Activated CD8-positive, alpha-beta T cell treated with anti-CD3 and anti-CD28 coated beads for 36 hours (primary cell): ENCODE measurements around the gene SMCHD1. TPM values are rescaled to one million over a fixed set of nuclear protein-coding genes. Genes with fewer than 3 reads are reported as not detected.

Experiments
- ATAC-seq: fragments of 200-7000 bp; cut with Tn5 transposase; one replicate; pipeline ENCODE4 v1.10.0; 2021; ENCODE audit warnings: mild to moderate bottlenecking, moderate library complexity
- CTCF ChIA-PET: fragments of 350-600 bp; sonication (Branson Sonifier 250); formaldehyde crosslinking; loops from one replicate; lab custom pipeline; 2021; ENCODE audit warnings: antibody characterized with exemption; lab: Charles Lee
- POLR2A ChIA-PET: fragments of 350-600 bp; sonication (Branson Sonifier 250); formaldehyde crosslinking; loops from one replicate; lab custom pipeline; 2021; ENCODE audit warnings: antibody characterized with exemption; lab: Charles Lee
- DNase-seq: peaks from one replicate; pipeline ENCODE4 v3.0.0-alpha.2; 2020
- H3K27ac Mint-ChIP-seq: one replicate; pipeline ENCODE4 v1.8.0; 2021; ENCODE audit warnings: mild to moderate bottlenecking, mixed read lengths
- H3K27me3 Mint-ChIP-seq: one replicate; pipeline ENCODE4 v1.8.0; 2021; ENCODE audit warnings: mixed read lengths
- H3K36me3 Mint-ChIP-seq: one replicate; pipeline ENCODE4 v1.8.0; 2021; ENCODE audit warnings: low read depth, mixed read lengths
- H3K4me1 Mint-ChIP-seq: one replicate; pipeline ENCODE4 v1.8.0; 2021; ENCODE audit warnings: low read depth, mixed read lengths
- H3K4me3 Mint-ChIP-seq: one replicate; pipeline ENCODE4 v1.8.0; 2021; ENCODE audit warnings: mild to moderate bottlenecking, moderate library complexity, mixed read lengths
- H3K9me3 Mint-ChIP-seq: one replicate; pipeline ENCODE4 v1.8.0; 2021; ENCODE audit warnings: mixed read lengths
- CTCF ChIP-seq: fragments of 200-600 bp; IDR thresholded peaks from one replicate; pipeline ENCODE4 v1.8.0; 2022; ENCODE audit warnings: antibody characterized with exemption, mild to moderate bottlenecking
- intact Hi-C: fragments of 100-400 bp; cut with micrococcal nuclease; formaldehyde crosslinking; loops from one replicate; pipeline ENCODE4 v1.10.0; 2022
- total RNA-seq, 2 experiments: library from RNA; stranded (reverse); gene quantifications; one replicate each; pipeline ENCODE4 v1.2.3, GENCODE V29; 2021

The SMCHD1 gene
- total RNA-seq, 2 experiments from 2014 or later, result 97.4 to 98.9 TPM

DNA sequence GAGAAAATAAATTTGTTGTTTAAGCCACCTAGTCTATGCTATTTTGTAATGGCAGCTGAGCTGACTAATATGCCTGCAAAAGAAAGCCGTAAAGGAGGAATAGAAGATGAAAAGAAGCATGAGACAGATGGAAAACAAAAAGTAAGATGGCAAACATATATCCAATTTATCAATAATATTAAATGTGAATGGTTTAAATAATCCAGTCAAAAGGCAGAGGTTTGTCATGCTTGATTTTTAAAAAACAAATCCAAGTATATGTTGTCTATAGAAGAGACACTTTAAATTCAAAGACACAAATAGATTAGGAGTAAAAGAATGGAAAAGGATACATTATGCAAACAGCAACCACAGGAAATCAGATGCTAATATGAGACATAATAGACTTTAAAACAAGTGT is 155.9 kb downstream of the SMCHD1 start:
- H3K4me1 Mint-ChIP-seq, result no peaks in the 10 kb centered on the region
- peaks cover 32% of the 10 kb centered on the region for H3K9me3 Mint-ChIP-seq
- ATAC-seq (no peak), DNase-seq (no peak)
- H3K4me3 Mint-ChIP-seq, result no peak overlapping the region
- ChIA-PET CTCF (no interaction called here), POLR2A (no interaction called here)
- no peak overlapping the region for H3K27ac Mint-ChIP-seq
- peaks cover 4% of the 10 kb centered on the region for H3K36me3 Mint-ChIP-seq
- intact Hi-C loops, result loop anchor here (10.0 kb wide), 1 partner anchor 93 kb away; no protein-coding TSS in a partner anchor
- TF ChIP-seq CTCF, result no peak
- H3K27me3 Mint-ChIP-seq, result no peaks in the 10 kb centered on the region

GRCh38 chr18:2814928-2815327 is 159.4 kb downstream of the SMCHD1 start:
- CTCF ChIA-PET, result no interaction called here
- ATAC-seq (no peak), DNase-seq (no peak)
- no peaks in the 10 kb centered on the region for H3K27me3 Mint-ChIP-seq
- peaks cover 30% of the 10 kb centered on the region for H3K9me3 Mint-ChIP-seq
- no peaks in the 10 kb centered on the region for H3K4me1 Mint-ChIP-seq
- POLR2A ChIA-PET, result no interaction called here
- no peak overlapping the region for H3K4me3 Mint-ChIP-seq
- intact Hi-C loops, result loop anchor here (10.0 kb wide), 1 partner anchor 90 kb away; no protein-coding TSS in a partner anchor
- H3K36me3 Mint-ChIP-seq, result no peaks in the 10 kb centered on the region
- H3K27ac Mint-ChIP-seq, result no peak overlapping the region
- TF ChIP-seq CTCF, result no peak

DNA sequence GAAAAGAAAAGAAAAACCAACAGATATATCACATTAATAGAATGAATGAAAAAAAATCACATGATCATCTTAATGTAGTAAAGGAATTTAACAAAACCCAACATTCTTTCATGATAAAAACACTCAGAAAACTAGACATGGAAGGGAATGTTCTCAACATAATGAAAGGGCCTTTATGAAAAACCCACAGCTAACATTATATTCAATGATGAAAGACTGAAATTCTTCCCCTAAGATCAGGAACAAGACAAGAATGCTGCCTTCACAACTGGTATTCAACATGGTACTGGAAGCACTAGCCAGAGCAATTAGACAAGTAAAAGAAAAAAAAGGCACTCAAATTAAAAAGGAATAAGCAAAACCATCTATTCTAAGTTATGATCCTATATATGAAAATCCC is 162.8 kb downstream of the SMCHD1 start:
- ChIA-PET POLR2A (interaction anchor here (0.6 kb wide), 1 partner anchor 39 kb away, joined by 3 read pairs; no protein-coding TSS in a partner anchor), CTCF (interaction anchor here (0.7 kb wide), 1 partner anchor 311 kb away, joined by 3 read pairs; no protein-coding TSS in a partner anchor)
- ATAC-seq, result no peak
- DNase-seq, result no peak
- H3K36me3 Mint-ChIP-seq, result no peaks in the 10 kb centered on the region
- H3K4me1 Mint-ChIP-seq, result no peaks in the 10 kb centered on the region
- no peaks in the 10 kb centered on the region for H3K27me3 Mint-ChIP-seq
- H3K4me3 Mint-ChIP-seq, result no peak overlapping the region
- H3K9me3 Mint-ChIP-seq, result peaks cover 12% of the 10 kb centered on the region
- no peak overlapping the region for H3K27ac Mint-ChIP-seq
- intact Hi-C loops, result loop anchor here (10.0 kb wide), 1 partner anchor 87 kb away; no protein-coding TSS in a partner anchor
- TF ChIP-seq CTCF, result no peak

GRCh38 chr18:2821695-2822094 is 166.2 kb downstream of the SMCHD1 start:
- no peaks in the 10 kb centered on the region for H3K36me3 Mint-ChIP-seq
- no peak for ATAC-seq
- no peak for DNase-seq
- no peak overlapping the region for H3K27ac Mint-ChIP-seq
- no peak for TF ChIP-seq CTCF
- no peaks in the 10 kb centered on the region for H3K4me1 Mint-ChIP-seq
- H3K27me3 Mint-ChIP-seq, result no peaks in the 10 kb centered on the region
- intact Hi-C loops, result no loop called here
- peaks cover 3% of the 10 kb centered on the region for H3K9me3 Mint-ChIP-seq
- no peak overlapping the region for H3K4me3 Mint-ChIP-seq
- ChIA-PET CTCF (no interaction called here), POLR2A (no interaction called here)

DNA sequence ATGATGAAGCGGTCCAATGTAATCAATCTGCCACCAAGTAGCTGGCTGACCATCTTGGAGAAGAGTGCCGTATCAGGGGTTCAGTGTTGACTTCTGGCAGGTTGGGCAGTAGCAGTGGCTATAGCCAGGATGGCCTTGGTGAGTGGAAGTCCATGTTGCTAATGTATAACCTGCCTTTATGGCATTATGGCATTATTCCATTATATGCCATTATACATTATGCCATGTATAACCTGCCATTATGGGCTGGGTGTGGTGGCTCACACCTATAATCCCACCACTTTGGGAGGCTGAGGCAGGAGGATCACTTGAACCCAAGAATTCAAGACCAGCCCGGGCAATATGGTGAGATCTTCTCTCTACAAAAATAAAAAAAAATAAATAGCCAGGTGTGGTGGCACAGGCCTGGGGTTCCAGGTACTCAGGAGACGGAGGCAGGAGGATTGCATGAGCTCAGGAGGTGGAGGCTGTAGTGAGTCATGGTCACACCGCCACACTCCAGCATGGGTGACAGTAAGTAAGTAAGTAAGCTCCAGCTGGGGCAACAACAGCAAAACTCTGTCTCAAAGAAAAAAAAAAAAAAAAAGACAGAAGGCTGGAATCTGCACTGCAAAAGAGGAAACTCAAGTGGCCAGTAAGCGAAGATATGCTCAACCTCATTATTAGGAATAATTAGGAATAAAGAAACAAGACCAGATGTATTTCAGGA is 166.8 kb downstream of the SMCHD1 start:
- CTCF ChIA-PET, result no interaction called here
- Mint-ChIP-seq H3K4me1 (no peaks in the 10 kb centered on the region), H3K36me3 (no peaks in the 10 kb centered on the region), H3K27ac (no peak overlapping the region), H3K27me3 (no peaks in the 10 kb centered on the region), H3K9me3 (peaks cover 3% of the 10 kb centered on the region), H3K4me3 (no peak overlapping the region)
- DNase-seq, result no peak
- no peak for ATAC-seq
- intact Hi-C loops, result no loop called here
- TF ChIP-seq CTCF, result no peak
- POLR2A ChIA-PET, result interaction anchor here (1.0 kb wide), 1 partner anchor 25 kb away, joined by 3 read pairs; no protein-coding TSS in a partner anchor
